IPS-18c (cell line): ENCODE data around the gene KRT74.

ENCODE experiments used
- H3K4me3 ChIP-seq: 2 replicates; pipeline ENCODE4 v1.7.0; 2013; ENCODE audit warnings: low read depth, mild to moderate bottlenecking, low read length, moderate library complexity; ENCODE audit not compliant: insufficient read depth
- H3K9me3 ChIP-seq: one replicate; pipeline ENCODE4 v1.6.1; 2013; ENCODE audit warnings: mild to moderate bottlenecking, low read length, moderate library complexity; ENCODE audit not compliant: control insufficient read depth, insufficient read depth

Gene KRT74

GRCh38 chr12:52519826-52520662 lies 53.6 kb downstream of the KRT74 start, which contains the start of gene KRT5:
Gene KRT5 (minus strand): TSS chr12:52520394. CDS start chr12:52520296, 98 bp downstream.
- Histone ChIP-seq H3K9me3 (no peaks in the 10 kb centered on the region), H3K4me3 (no peak within 1 kb of the TSS)

DNA sequence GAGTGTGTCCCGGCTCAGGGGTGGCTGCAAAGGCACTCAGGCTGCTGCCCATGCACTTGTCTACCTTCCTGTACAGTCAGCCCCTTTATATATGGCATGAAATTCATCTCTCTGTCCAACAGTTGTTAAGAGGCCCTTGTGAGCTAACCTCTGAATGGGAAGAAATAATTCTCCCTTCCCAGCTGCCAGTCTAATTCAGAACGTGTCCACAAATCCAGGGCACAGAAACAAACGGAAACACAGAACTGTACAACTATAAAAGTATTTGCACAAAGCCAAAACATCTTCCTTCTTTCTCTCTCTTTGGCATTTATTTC lies 54.3 kb downstream of the KRT74 start:
- Histone ChIP-seq H3K4me3 (no peak overlapping the region), H3K9me3 (no peaks in the 10 kb centered on the region)

GRCh38 chr12:52518574-52519386 lies 54.9 kb downstream of the KRT74 start:
- Histone ChIP-seq H3K9me3 (no peaks in the 10 kb centered on the region), H3K4me3 (no peak overlapping the region)

DNA sequence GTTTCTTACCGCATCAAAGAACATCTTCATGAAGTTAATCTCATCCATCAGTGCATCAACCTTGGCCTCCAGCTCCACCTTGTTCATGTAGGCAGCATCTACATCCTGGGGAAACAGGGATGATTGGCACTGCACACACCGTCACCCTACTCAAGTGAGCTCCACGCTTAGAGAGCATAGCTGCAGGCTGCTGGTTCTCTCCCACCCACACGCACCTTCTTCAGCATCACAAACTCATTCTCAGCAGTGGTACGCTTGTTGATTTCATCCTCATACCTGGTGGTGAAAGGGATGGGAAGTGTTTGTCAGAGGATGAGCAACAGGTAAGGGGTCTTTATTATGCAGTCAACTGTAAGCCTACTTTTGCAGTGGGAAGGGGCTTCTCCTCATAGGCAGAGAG lies 55.8 kb downstream of the KRT74 start:
- Histone ChIP-seq H3K4me3 (no peak overlapping the region), H3K9me3 (no peaks in the 10 kb centered on the region)

DNA sequence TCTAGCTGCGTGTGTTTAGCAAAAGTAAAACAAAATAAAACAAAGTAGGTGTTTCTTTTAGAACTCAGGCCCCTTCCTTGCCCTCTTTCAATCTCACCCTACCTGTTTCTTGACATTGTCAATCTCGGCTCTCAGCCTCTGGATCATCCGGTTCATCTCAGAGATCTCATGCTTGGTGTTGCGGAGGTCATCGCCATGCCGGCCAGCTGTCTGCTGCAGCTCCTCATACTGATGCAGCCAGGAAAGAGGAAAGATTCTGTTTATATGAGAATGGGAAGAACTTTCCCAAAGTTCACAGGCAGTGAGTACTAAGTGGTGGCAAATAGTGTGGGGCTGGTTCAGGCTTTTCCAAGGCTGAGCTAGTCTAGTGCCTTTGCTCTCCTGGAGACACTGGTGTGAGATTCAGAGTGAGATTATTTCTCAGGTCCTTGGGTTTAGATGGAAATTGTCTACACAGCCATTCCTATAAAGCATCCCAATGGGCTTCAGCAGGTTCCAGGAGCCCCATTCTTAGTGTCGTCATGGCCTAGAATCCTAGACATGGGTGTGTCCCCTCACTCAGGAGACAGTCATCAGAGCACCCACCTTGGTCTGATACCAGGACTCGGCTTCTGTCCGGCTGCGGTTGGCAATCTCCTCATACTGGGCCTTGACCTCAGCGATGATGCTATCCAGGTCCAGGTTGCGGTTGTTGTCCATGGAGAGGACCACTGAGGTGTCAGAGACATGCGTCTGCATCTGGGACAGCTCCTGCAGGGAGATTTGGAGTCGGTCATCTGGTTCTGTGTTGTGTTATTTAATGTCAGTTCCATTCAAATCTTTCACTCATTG lies 56.4 kb downstream of the KRT74 start:
- no peaks in the 10 kb centered on the region for H3K9me3 ChIP-seq
- no peak overlapping the region for H3K4me3 ChIP-seq

DNA sequence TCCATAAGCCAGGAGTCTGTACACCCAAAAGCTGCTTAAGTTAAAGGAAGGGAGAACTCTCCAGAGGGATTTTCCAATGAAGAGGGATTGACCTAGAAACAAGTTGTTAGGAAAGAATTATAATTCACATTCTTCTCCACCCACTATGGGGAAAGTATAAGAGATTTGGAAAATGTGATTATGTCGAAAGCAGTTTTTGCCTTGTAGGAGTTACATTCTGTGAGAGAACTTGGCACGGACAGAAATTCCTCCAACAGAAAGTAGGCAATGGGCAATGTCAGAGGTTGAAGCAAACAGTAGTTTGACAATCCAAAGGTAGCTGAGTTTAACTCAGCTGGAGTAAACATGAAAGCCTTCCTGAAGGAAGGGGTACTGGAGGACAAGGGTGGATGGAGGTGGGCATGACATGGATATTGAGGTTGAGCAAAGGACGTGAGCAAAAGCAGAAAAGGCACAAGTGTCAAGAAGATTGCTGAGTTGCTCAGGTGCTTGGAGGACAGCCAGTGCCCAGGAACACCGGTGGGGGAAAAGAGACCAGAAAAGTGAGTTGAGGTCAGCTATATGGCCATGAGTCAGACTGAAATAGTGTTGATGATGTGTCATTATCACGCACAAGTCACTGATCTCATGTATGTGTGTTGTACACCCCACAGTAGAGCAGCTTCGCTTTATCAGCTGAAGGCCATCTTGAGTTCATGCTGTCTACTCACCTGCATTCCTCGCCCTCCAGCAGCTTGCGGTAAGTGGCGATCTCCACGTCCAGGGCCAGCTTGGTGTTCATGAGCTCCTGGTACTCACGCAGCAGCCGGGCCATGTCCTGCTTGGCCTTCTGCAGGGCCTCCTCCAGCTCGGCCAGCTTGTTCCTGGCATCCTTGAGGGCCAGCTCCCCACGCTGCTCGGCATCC lies 57.5 kb downstream of the KRT74 start:
- H3K9me3 ChIP-seq, result no peaks in the 10 kb centered on the region
- H3K4me3 ChIP-seq, result no peak overlapping the region
